Vagina (tissue), 2 donors: Measurements from ENCODE around the gene NDUFS2. TPM values are rescaled to one million over a fixed set of nuclear protein-coding genes. Genes with fewer than 3 reads are reported as not detected.

Source experiments
- DNase-seq, 2 donors: peaks; one replicate each; pipeline ENCODE4 v3.0.0-alpha.2; 2017; ENCODE audit errors: extremely low spot score in 2 of 2
- H3K27ac ChIP-seq: fragments of 200-600 bp; sonication (generic); one replicate; pipeline ENCODE4 v1.5.1; 2019
- H3K27me3 ChIP-seq: fragments of 200-600 bp; sonication (generic); one replicate; pipeline ENCODE4 v1.5.1; 2019
- H3K36me3 ChIP-seq, 2 donors: fragments of 200-600 bp; sonication (generic); one replicate each; pipeline ENCODE4 v1.5.1; 2017 to 2019
- H3K4me1 ChIP-seq: fragments of 200-600 bp; sonication (generic); one replicate; pipeline ENCODE4 v1.5.1; 2019
- H3K4me3 ChIP-seq, 2 donors: fragments of 200-600 bp; sonication (generic); 1 replicate in 1 of 2; 2 replicates in 1 of 2; pipeline ENCODE4 v1.5.1; 2016 to 2019
- H3K9me3 ChIP-seq: fragments of 200-600 bp; sonication (generic); one replicate; pipeline ENCODE4 v1.5.1; 2019
- POLR2A ChIP-seq, 2 donors: fragments of 450-650 bp; IDR thresholded peaks; one replicate each; pipeline ENCODE4 v1.6.1; 2017; ENCODE audit warnings: antibody characterized with exemption in 2 of 2, mild to moderate bottlenecking in 2 of 2, moderate library complexity in 2 of 2
- intact Hi-C: fragments of 100-400 bp; cut with DNase I; formaldehyde crosslinking; loops from one replicate; pipeline ENCODE4 v1.15.1; 2023
- microRNA-seq: library from miRNA; unstranded; fragments of <30 nt; microRNA quantifications from one replicate; pipeline ENCODE4, GENCODE V29; 2017; ENCODE audit warnings: borderline number of aligned reads, borderline replicate concordance
- total RNA-seq: library from RNA; depleted of rRNA; stranded (reverse); fragments of >200 nt; gene quantifications from one replicate; pipeline ENCODE4 v1.2.3, GENCODE V29; 2016

NDUFS2 gene
- total RNA-seq, 1 donor from 2014 or later = 104 TPM

- H3K4me1 ChIP-seq = peaks cover 22% of the 10 kb centered on the region
- no peaks in the 10 kb centered on the region for H3K36me3 ChIP-seq
- peaks cover 4% of the 10 kb centered on the region for H3K9me3 ChIP-seq
- no peak overlapping the region for H3K27ac ChIP-seq
- no peak overlapping the region for H3K4me3 ChIP-seq
- H3K27me3 ChIP-seq = no peaks in the 10 kb centered on the region
- DNase-seq = no peak
- intact Hi-C loops = no loop called here
- TF ChIP-seq POLR2A (IDR thresholded peaks at IDR 0.05) = no peak
Measured at GRCh38 chr1:161261261-161262235, 59.4 kb downstream of the NDUFS2 start.

Small RNAs within 50 kb of the gene (microRNA-seq; reads per million reads assigned to microRNA genes)
- not detected for gene MIR5187

Other genes with a start within 250 kb of the NDUFS2 start
- gene ITLN2, start 247.6 kb upstream of the NDUFS2 start, total RNA-seq = 2.0 TPM
- 178 TPM for gene F11R, start 181.2 kb upstream of the NDUFS2 start, total RNA-seq
- 44.7 TPM for gene TSTD1, start 163.4 kb upstream of the NDUFS2 start, total RNA-seq
- 39.0 TPM for gene USF1, start 156.4 kb upstream of the NDUFS2 start, total RNA-seq
- gene ARHGAP30, start 132.5 kb upstream of the NDUFS2 start, total RNA-seq = 14.5 TPM
- gene NECTIN4, start 112.8 kb upstream of the NDUFS2 start, total RNA-seq = 42.7 TPM
- gene KLHDC9, start 104.0 kb upstream of the NDUFS2 start, total RNA-seq = 9.3 TPM
- 47.1 TPM for gene PFDN2, start 84.3 kb upstream of the NDUFS2 start, total RNA-seq
- 31.7 TPM for gene NIT1, start 84.3 kb upstream of the NDUFS2 start, total RNA-seq
- gene DEDD, start 69.7 kb upstream of the NDUFS2 start, total RNA-seq = 42.0 TPM
- 61.1 TPM for gene UFC1, start 48.4 kb upstream of the NDUFS2 start, total RNA-seq
- gene USP21, start 42.9 kb upstream of the NDUFS2 start, total RNA-seq = 19.4 TPM
- 16.7 TPM for gene PPOX, start 35.9 kb upstream of the NDUFS2 start, total RNA-seq
- gene B4GALT3, start 24.9 kb upstream of the NDUFS2 start, total RNA-seq = 16.2 TPM
- 78.3 TPM for gene ADAMTS4, start 3.3 kb upstream of the NDUFS2 start, total RNA-seq
- gene FCER1G, start 12.9 kb downstream of the NDUFS2 start, total RNA-seq = 64.8 TPM
- gene APOA2, start 21.3 kb downstream of the NDUFS2 start, total RNA-seq = not detected
- gene TOMM40L, start 23.7 kb downstream of the NDUFS2 start, total RNA-seq = 15.0 TPM
- not detected for gene NR1I3, start 35.8 kb downstream of the NDUFS2 start, total RNA-seq
- gene PCP4L1, start 56.4 kb downstream of the NDUFS2 start, total RNA-seq = 3.7 TPM
- gene MPZ, start 107.6 kb downstream of the NDUFS2 start, total RNA-seq = 3.7 TPM
- gene SDHC, start 112.0 kb downstream of the NDUFS2 start, total RNA-seq = 44.9 TPM
- not detected for gene CFAP126, start 165.5 kb downstream of the NDUFS2 start, total RNA-seq